ENCODE measurements around the gene NQO2. TPM values are rescaled to one million over a fixed set of nuclear protein-coding genes. Genes with fewer than 3 reads are reported as not detected.

The NQO2 gene
- polyA plus RNA-seq, 1 donor from 2014 or later = 33.2 TPM

GRCh38 chr6:2979819-2980464, 19.8 kb upstream of the NQO2 start:
- H3F3A ChIP-seq (ENCODE audit: insufficient read depth, low read length, poor library complexity, severe bottlenecking) = no peaks in the 10 kb centered on the region
- no peak overlapping the region for H2AFZ ChIP-seq (ENCODE audit: low read depth, low read length)
- TF ChIP-seq CTCF (IDR thresholded peaks at IDR 0.05; ENCODE audit: poor library complexity, severe bottlenecking) (no peak), EZH2 (IDR thresholded peaks at IDR 0.05; ENCODE audit: borderline replicate concordance, insufficient read depth, low read length, poor library complexity, severe bottlenecking) (no peak), TAF1 (IDR thresholded peaks at IDR 0.05; ENCODE audit: low read depth) (no peak), EP300 (conservative IDR thresholded peaks at IDR 0.05; ENCODE audit: poor library complexity, severe bottlenecking) (no peak), REST (IDR thresholded peaks at IDR 0.05; ENCODE audit: borderline replicate concordance) (no peak)
- no peaks in the 10 kb centered on the region for H4K20me1 ChIP-seq (ENCODE audit: insufficient read depth)
- H3K9me3 ChIP-seq (ENCODE audit: low read length) = no peaks in the 10 kb centered on the region
- no peaks in the 10 kb centered on the region for H3K27me3 ChIP-seq (ENCODE audit: insufficient read depth, low read depth, low read length)
- H3K27ac ChIP-seq (ENCODE audit: low read length) = no peak overlapping the region
- no peaks in the 10 kb centered on the region for H3K9me2 ChIP-seq (ENCODE audit: insufficient read depth, low read length)
- H3K4me3 ChIP-seq (ENCODE audit: low read length) = no peak overlapping the region
- no peak overlapping the region for H3K9ac ChIP-seq (ENCODE audit: low read length)
- H3K4me2 ChIP-seq (ENCODE audit: low read length) = no peak overlapping the region
- no peaks in the 10 kb centered on the region for H3K79me2 ChIP-seq (replicated peaks; ENCODE audit: insufficient read depth, low read length)
- H3K36me3 ChIP-seq (ENCODE audit: insufficient read depth, low read length) = no peaks in the 10 kb centered on the region

GRCh38 chr6:2980465-2980855, 19.2 kb upstream of the NQO2 start:
- Histone ChIP-seq H3K27ac (ENCODE audit: low read length) (no peak overlapping the region), H3F3A (ENCODE audit: insufficient read depth, low read length, poor library complexity, severe bottlenecking) (no peaks in the 10 kb centered on the region), H3K27me3 (ENCODE audit: insufficient read depth, low read depth, low read length) (no peaks in the 10 kb centered on the region)

More at GRCh38 chr6:2980465-2980855, 19.2 kb upstream of the NQO2 start:
- Histone ChIP-seq H4K20me1 (ENCODE audit: insufficient read depth) (no peaks in the 10 kb centered on the region), H2AFZ (ENCODE audit: low read depth, low read length) (no peak overlapping the region), H3K9me3 (ENCODE audit: low read length) (no peaks in the 10 kb centered on the region), H3K4me2 (ENCODE audit: low read length) (no peak overlapping the region), H3K9ac (ENCODE audit: low read length) (no peak overlapping the region), H3K36me3 (ENCODE audit: insufficient read depth, low read length) (no peaks in the 10 kb centered on the region), H3K4me3 (ENCODE audit: low read length) (no peak overlapping the region), H3K79me2 (replicated peaks; ENCODE audit: insufficient read depth, low read length) (no peaks in the 10 kb centered on the region), H3K9me2 (ENCODE audit: insufficient read depth, low read length) (no peaks in the 10 kb centered on the region)
- TF ChIP-seq REST (IDR thresholded peaks at IDR 0.05; ENCODE audit: borderline replicate concordance) (no peak), SMC3 (conservative IDR thresholded peaks at IDR 0.05; ENCODE audit: poor library complexity) (no peak), EZH2 (IDR thresholded peaks at IDR 0.05; ENCODE audit: borderline replicate concordance, insufficient read depth, low read length, poor library complexity, severe bottlenecking) (no peak), TAF1 (IDR thresholded peaks at IDR 0.05; ENCODE audit: low read depth) (no peak), CTCF (IDR thresholded peaks at IDR 0.05; ENCODE audit: poor library complexity, severe bottlenecking) (no peak), RAD21 (conservative IDR thresholded peaks at IDR 0.05) (no peak)

All from neural cell (in vitro differentiated cells).